Suprapubic skin (tissue), 4 donors: ENCODE data around the gene IPO5. TPM values are rescaled to one million over a fixed set of nuclear protein-coding genes. Genes with fewer than 3 reads are reported as not detected.
"Not testable (repeated sequence)": the region's sequence is repeated elsewhere in the genome, so short reads cannot be mapped to it uniquely, and the experiment has no call there.

ENCODE experiments used
- DNase-seq, 2 donors: peaks; one replicate each; pipeline ENCODE4 v3.0.0-alpha.2; 2019; ENCODE audit warnings: low spot score in 2 of 2
- H3K27ac ChIP-seq: fragments of 200-600 bp; sonication (generic); one replicate; pipeline ENCODE4 v1.5.1; 2019
- H3K27me3 ChIP-seq: fragments of 200-600 bp; sonication (generic); one replicate; pipeline ENCODE4 v1.5.1; 2019
- H3K36me3 ChIP-seq: fragments of 200-600 bp; sonication (generic); one replicate; pipeline ENCODE4 v1.5.1; 2019
- H3K4me1 ChIP-seq: fragments of 200-600 bp; sonication (generic); one replicate; pipeline ENCODE4 v1.5.1; 2019
- H3K4me3 ChIP-seq: fragments of 200-600 bp; sonication (generic); one replicate; pipeline ENCODE4 v1.5.1; 2019; ENCODE audit warnings: mild to moderate bottlenecking
- H3K9me3 ChIP-seq: fragments of 200-600 bp; sonication (generic); one replicate; pipeline ENCODE4 v1.5.1; 2019
- CTCF ChIP-seq, 2 donors: fragments of 200-600 bp in 1 of 2; fragments of 450-650 bp in 1 of 2; sonication (generic) in 1 of 2; IDR thresholded peaks; one replicate each; pipeline ENCODE4 v1.5.1; 2016 to 2019; ENCODE audit warnings: antibody characterized with exemption in 2 of 2, mild to moderate bottlenecking in 1 of 2, moderate library complexity in 1 of 2
- EP300 ChIP-seq: sonication (generic); formaldehyde crosslinking; IDR thresholded peaks from one replicate; pipeline ENCODE4 v1.6.1; 2017; ENCODE audit warnings: antibody characterized with exemption
- POLR2A ChIP-seq, 2 donors: fragments of 450-650 bp; IDR thresholded peaks; one replicate each; pipeline ENCODE4 v1.6.1; 2017; ENCODE audit warnings: antibody characterized with exemption in 2 of 2, mild to moderate bottlenecking in 2 of 2, moderate library complexity in 2 of 2
- POLR2AphosphoS5 ChIP-seq, 3 donors: sonication (generic); formaldehyde crosslinking; IDR thresholded peaks; one replicate each; pipeline ENCODE4 v1.6.1; 2017; ENCODE audit warnings: antibody characterized with exemption in 3 of 3
- WGBS: methylation state at CpG from one replicate; pipeline ENCODE4 v1.1.5; 2018; 5-methylcytosine and 5-hydroxymethylcytosine counted together
- total RNA-seq, 4 donors: library from RNA; depleted of rRNA; stranded (reverse); fragments of >200 nt; gene quantifications; one replicate each; pipeline ENCODE4 v1.1.0, GENCODE V29; 2016

Gene IPO5
- total RNA-seq, 4 donors from 2014 or later = 78.8 to 93.8 (median 82.4) TPM

- WGBS = 85% methylated on average over 7 of the region's 7 CpGs
- no peaks in the 10 kb centered on the region for H3K27me3 ChIP-seq
- peaks cover 8% of the 10 kb centered on the region for H3K4me1 ChIP-seq
- no peak overlapping the region for H3K27ac ChIP-seq
- H3K4me3 ChIP-seq = no peak overlapping the region
- H3K9me3 ChIP-seq = no peaks in the 10 kb centered on the region
- no peak for DNase-seq
- H3K36me3 ChIP-seq = peaks cover 19% of the 10 kb centered on the region
- TF ChIP-seq EP300 = no peak
- no peak for TF ChIP-seq POLR2A (IDR thresholded peaks at IDR 0.05)
- no peak for TF ChIP-seq CTCF (IDR thresholded peaks at IDR 0.05)
- no peak for TF ChIP-seq POLR2AphosphoS5 (IDR thresholded peaks at IDR 0.05)
Measured at GRCh38 chr13:98025480-98026025, 72.1 kb downstream of the IPO5 start.

GRCh38 chr13:98026457-98026857, 73.0 kb downstream of the IPO5 start:
- peaks cover 8% of the 10 kb centered on the region for H3K4me1 ChIP-seq
- 69% methylated on average over 3 of the region's 3 CpGs for WGBS
- H3K36me3 ChIP-seq = peaks cover 12% of the 10 kb centered on the region

GRCh38 chr13:98032168-98032567, 78.7 kb downstream of the IPO5 start:
- H3K9me3 ChIP-seq = no peaks in the 10 kb centered on the region
- H3K27ac ChIP-seq = no peak overlapping the region
- WGBS = 81% methylated on average over 5 of the region's 5 CpGs
- H3K36me3 ChIP-seq = no peaks in the 10 kb centered on the region
- no peak overlapping the region for H3K4me3 ChIP-seq
- TF ChIP-seq EP300 = no peak
- no peak for TF ChIP-seq CTCF (IDR thresholded peaks at IDR 0.05)
- no peak for TF ChIP-seq POLR2A (IDR thresholded peaks at IDR 0.05)
- no peak for TF ChIP-seq POLR2AphosphoS5 (IDR thresholded peaks at IDR 0.05)
- H3K4me1 ChIP-seq = no peaks in the 10 kb centered on the region
- no peaks in the 10 kb centered on the region for H3K27me3 ChIP-seq
- DNase-seq = no peak

More at GRCh38 chr13:98026457-98026857, 73.0 kb downstream of the IPO5 start:
- no peaks in the 10 kb centered on the region for H3K9me3 ChIP-seq
- H3K27me3 ChIP-seq = no peaks in the 10 kb centered on the region
- H3K27ac ChIP-seq = no peak overlapping the region
- DNase-seq = no peak
- H3K4me3 ChIP-seq = no peak overlapping the region
- TF ChIP-seq EP300 (no peak), POLR2A (IDR thresholded peaks at IDR 0.05) (no peak), POLR2AphosphoS5 (IDR thresholded peaks at IDR 0.05) (no peak), CTCF (IDR thresholded peaks at IDR 0.05) (no peak)

- H3K4me3 ChIP-seq = no peak overlapping the region
- 65% methylated on average over 19 of the region's 19 CpGs for WGBS
- no peak for DNase-seq
- TF ChIP-seq POLR2AphosphoS5 (IDR thresholded peaks at IDR 0.05) (no peak), POLR2A (IDR thresholded peaks at IDR 0.05) (no peak), CTCF (IDR thresholded peaks at IDR 0.05) (peak in 1 of 2 donors; percentile 23), EP300 (no peak)
- H3K27me3 ChIP-seq = no peaks in the 10 kb centered on the region
- H3K4me1 ChIP-seq = no peaks in the 10 kb centered on the region
- H3K9me3 ChIP-seq = no peaks in the 10 kb centered on the region
- no peaks in the 10 kb centered on the region for H3K36me3 ChIP-seq
- no peak overlapping the region for H3K27ac ChIP-seq
Measured at GRCh38 chr13:98033277-98034247, 80.1 kb downstream of the IPO5 start.

GRCh38 chr13:98035373-98035772, 81.9 kb downstream of the IPO5 start:
- H3K27me3 ChIP-seq = no peaks in the 10 kb centered on the region
- no peaks in the 10 kb centered on the region for H3K36me3 ChIP-seq
- H3K4me1 ChIP-seq = no peaks in the 10 kb centered on the region
- TF ChIP-seq EP300 (no peak), POLR2AphosphoS5 (IDR thresholded peaks at IDR 0.05) (no peak), CTCF (IDR thresholded peaks at IDR 0.05) (no peak), POLR2A (IDR thresholded peaks at IDR 0.05) (no peak)
- no peak for DNase-seq
- no peak overlapping the region for H3K4me3 ChIP-seq
- no peaks in the 10 kb centered on the region for H3K9me3 ChIP-seq
- WGBS = 84% methylated on average over 5 of the region's 5 CpGs
- no peak overlapping the region for H3K27ac ChIP-seq

- not testable (repeated sequence) for H3K4me3 ChIP-seq, H3K27ac ChIP-seq, H3K9me3 ChIP-seq, H3K27me3 ChIP-seq, DNase-seq, H3K4me1 ChIP-seq, H3K36me3 ChIP-seq
- WGBS = 89% methylated on average over 11 of the region's 12 CpGs
Measured at GRCh38 chr13:98036564-98037302, 83.3 kb downstream of the IPO5 start.
